ENCODE data around the gene TAF1. TPM values are rescaled to one million over a fixed set of nuclear protein-coding genes. Genes with fewer than 3 reads are reported as not detected.
A peak's percentile ranks its signal among the peaks of the same experiment; 100 is the strongest.
"Not testable (repeated sequence)": the region's sequence is repeated elsewhere in the genome, so short reads cannot be mapped to it uniquely, and the experiment has no call there.

The TAF1 gene
- total RNA-seq, 5 donors from 2014 or later (not counting 1 experiment from before 2014, with no cell fraction given): 61.4 to 70.0 (median 63.3) TPM

- no peak overlapping the region for H3K27ac Mint-ChIP-seq
- ATAC-seq (replicated peaks in 1 of 4) (no peak), DNase-seq (no peak)
- peaks cover 0 to 3% of the 10 kb centered on the region in 2 donors for H3K27me3 Mint-ChIP-seq
- no CpG with 5 or more reads among the region's 3 CpGs for WGBS (ENCODE audit: insufficient coverage)
- Histone ChIP-seq H3K27ac (ENCODE audit: low read length) (no peak overlapping the region), H3K27me3 (replicated peaks in 1 of 2; ENCODE audit: control insufficient read depth in 2 of 2, extremely low read depth in 1 of 2, insufficient read depth in 2 of 2, low read length in 1 of 2) (no peaks in the 10 kb centered on the region), H3K36me3 (ENCODE audit: control insufficient read depth in 2 of 2, extremely low read depth in 1 of 2, insufficient read depth in 1 of 2, low read length in 1 of 2) (no peaks in the 10 kb centered on the region), H3K4me3 (ENCODE audit: control insufficient read depth in 1 of 2, extremely low read depth in 1 of 2, low read length in 1 of 2) (no peak overlapping the region), H3K9me3 (no peaks in the 10 kb centered on the region), H3K4me1 (ENCODE audit: control insufficient read depth in 1 of 2, extremely low read depth in 1 of 2, insufficient read depth in 2 of 2, low read length in 2 of 2) (no peaks in the 10 kb centered on the region)
- no peak overlapping the region for H3K4me3 Mint-ChIP-seq
- ChIA-PET POLR2A (no interaction called here), CTCF (no interaction called here)
- peaks cover 0 to 5% (median 0%) of the 10 kb centered on the region in 3 donors for H3K9me3 Mint-ChIP-seq
- H3K36me3 Mint-ChIP-seq: peaks cover 5% of the 10 kb centered on the region
- no peaks in the 10 kb centered on the region for H3K4me1 Mint-ChIP-seq
Measured at GRCh38 chrX:71326394-71326793, 39.8 kb upstream of the TAF1 start.

DNA sequence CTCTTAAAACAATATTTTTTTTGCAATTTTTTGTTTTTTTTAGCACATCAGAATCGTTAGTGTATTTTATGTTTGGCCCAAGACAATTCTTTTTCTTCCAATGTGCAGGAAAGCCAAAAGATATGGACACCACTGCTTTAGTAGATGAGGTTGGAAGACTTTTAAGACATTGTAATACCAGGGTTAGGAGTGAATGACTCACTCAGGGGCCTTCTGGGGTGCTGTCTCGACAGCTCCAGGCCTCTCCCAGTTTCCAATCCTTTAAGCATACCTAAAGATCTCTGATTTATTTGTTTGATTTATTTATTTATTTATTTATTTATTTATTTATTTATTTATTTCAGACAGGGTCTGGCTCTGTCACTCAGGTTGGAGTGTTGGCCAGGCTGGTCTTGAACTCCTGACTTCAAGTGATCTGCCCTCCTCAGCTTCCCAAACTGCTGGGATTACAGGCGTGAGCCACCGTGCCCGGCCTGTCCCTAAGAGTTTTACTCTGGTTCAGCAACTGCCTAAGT, 16.9 kb upstream of the TAF1 start:
- H3K27me3 ChIP-seq (replicated peaks in 1 of 2; ENCODE audit: control insufficient read depth in 2 of 2, extremely low read depth in 1 of 2, insufficient read depth in 2 of 2, low read length in 1 of 2); ATAC-seq (replicated peaks in 1 of 4); DNase-seq; H3K9me3 ChIP-seq; H3K4me1 ChIP-seq (ENCODE audit: control insufficient read depth in 1 of 2, extremely low read depth in 1 of 2, insufficient read depth in 2 of 2, low read length in 2 of 2); CTCF ChIA-PET; H3K9me3 Mint-ChIP-seq; POLR2A ChIA-PET; H3K4me1 Mint-ChIP-seq; H3K4me3 ChIP-seq (ENCODE audit: control insufficient read depth in 1 of 2, extremely low read depth in 1 of 2, low read length in 1 of 2); H3K36me3 ChIP-seq (ENCODE audit: control insufficient read depth in 2 of 2, extremely low read depth in 1 of 2, insufficient read depth in 1 of 2, low read length in 1 of 2); H3K27ac Mint-ChIP-seq; H3K4me3 Mint-ChIP-seq; H3K27me3 Mint-ChIP-seq; H3K27ac ChIP-seq (ENCODE audit: low read length); H3K36me3 Mint-ChIP-seq: not testable (repeated sequence)
- WGBS (ENCODE audit: insufficient coverage): no CpG with 5 or more reads among the region's 5 CpGs

- H3K36me3 Mint-ChIP-seq; DNase-seq; H3K27ac ChIP-seq (ENCODE audit: low read length); POLR2A ChIA-PET; H3K4me3 Mint-ChIP-seq; CTCF ChIA-PET; ATAC-seq (replicated peaks in 1 of 4); H3K4me1 ChIP-seq (ENCODE audit: control insufficient read depth in 1 of 2, extremely low read depth in 1 of 2, insufficient read depth in 2 of 2, low read length in 2 of 2); H3K4me3 ChIP-seq (ENCODE audit: control insufficient read depth in 1 of 2, extremely low read depth in 1 of 2, low read length in 1 of 2); H3K9me3 Mint-ChIP-seq; H3K27me3 ChIP-seq (replicated peaks in 1 of 2; ENCODE audit: control insufficient read depth in 2 of 2, extremely low read depth in 1 of 2, insufficient read depth in 2 of 2, low read length in 1 of 2); H3K9me3 ChIP-seq; H3K27ac Mint-ChIP-seq; H3K27me3 Mint-ChIP-seq; H3K36me3 ChIP-seq (ENCODE audit: control insufficient read depth in 2 of 2, extremely low read depth in 1 of 2, insufficient read depth in 1 of 2, low read length in 1 of 2); H3K4me1 Mint-ChIP-seq: not testable (repeated sequence)
- no CpG with 5 or more reads among the region's 6 CpGs for WGBS (ENCODE audit: insufficient coverage)
Measured at GRCh38 chrX:71349867-71350266, 16.3 kb upstream of the TAF1 start.

GRCh38 chrX:71352439-71352838, 13.7 kb upstream of the TAF1 start:
- H3K9me3 Mint-ChIP-seq; H3K27ac ChIP-seq (ENCODE audit: low read length); ATAC-seq (replicated peaks in 1 of 4); H3K4me3 ChIP-seq (ENCODE audit: control insufficient read depth in 1 of 2, extremely low read depth in 1 of 2, low read length in 1 of 2); H3K27me3 ChIP-seq (replicated peaks in 1 of 2; ENCODE audit: control insufficient read depth in 2 of 2, extremely low read depth in 1 of 2, insufficient read depth in 2 of 2, low read length in 1 of 2); H3K36me3 Mint-ChIP-seq; POLR2A ChIA-PET; H3K4me1 ChIP-seq (ENCODE audit: control insufficient read depth in 1 of 2, extremely low read depth in 1 of 2, insufficient read depth in 2 of 2, low read length in 2 of 2); H3K9me3 ChIP-seq; H3K36me3 ChIP-seq (ENCODE audit: control insufficient read depth in 2 of 2, extremely low read depth in 1 of 2, insufficient read depth in 1 of 2, low read length in 1 of 2); H3K4me3 Mint-ChIP-seq; H3K27me3 Mint-ChIP-seq; DNase-seq; H3K4me1 Mint-ChIP-seq: not testable (repeated sequence)
- CTCF ChIA-PET: interaction anchor here in 1 of 2 donors (0.6 kb wide), 1 partner anchor 222 kb away, joined by 3 read pairs; no protein-coding TSS in a partner anchor
- WGBS (ENCODE audit: insufficient coverage): no CpG with 5 or more reads among the region's 5 CpGs
- H3K27ac Mint-ChIP-seq: peak overlapping the region in 1 of 2 donors; percentile 64

GRCh38 chrX:71364221-71364620, 1.9 kb upstream of the TAF1 start:
- Mint-ChIP-seq H3K4me1 (peaks cover 15 to 26% (median 22%) of the 10 kb centered on the region in 3 donors), H3K4me3 (peak overlapping the region; percentile 39 to 95 (median 83)), H3K27me3 (no peaks in the 10 kb centered on the region), H3K36me3 (peaks cover 2% of the 10 kb centered on the region), H3K27ac (peak overlapping the region in 1 of 2 donors; percentile 23), H3K9me3 (no peaks in the 10 kb centered on the region)
- CTCF ChIA-PET: no interaction called here
- ATAC-seq (replicated peaks in 1 of 4): no peak
- H3K27ac ChIP-seq (ENCODE audit: low read length): no peak overlapping the region
- no CpG with 5 or more reads among the region's 14 CpGs for WGBS (ENCODE audit: insufficient coverage)
- H3K36me3 ChIP-seq (ENCODE audit: control insufficient read depth in 2 of 2, extremely low read depth in 1 of 2, insufficient read depth in 1 of 2, low read length in 1 of 2): peaks cover 0 to 7% of the 10 kb centered on the region in 2 donors
- peaks cover 6 to 22% of the 10 kb centered on the region in 2 experiments for H3K4me1 ChIP-seq (ENCODE audit: control insufficient read depth in 1 of 2, extremely low read depth in 1 of 2, insufficient read depth in 2 of 2, low read length in 2 of 2)
- POLR2A ChIA-PET: no interaction called here
- H3K9me3 ChIP-seq: no peaks in the 10 kb centered on the region
- H3K27me3 ChIP-seq (replicated peaks in 1 of 2; ENCODE audit: control insufficient read depth in 2 of 2, extremely low read depth in 1 of 2, insufficient read depth in 2 of 2, low read length in 1 of 2): no peaks in the 10 kb centered on the region
- DNase-seq: no peak
- H3K4me3 ChIP-seq (ENCODE audit: control insufficient read depth in 1 of 2, extremely low read depth in 1 of 2, low read length in 1 of 2): no peak overlapping the region

- ATAC-seq (replicated peaks in 1 of 4) (no peak), DNase-seq (peak in 2 of 35 experiments; percentile 0 to 1)
- Mint-ChIP-seq H3K4me3 (peak overlapping the region; percentile 83 to 99 (median 95)), H3K27me3 (no peaks in the 10 kb centered on the region), H3K27ac (peak overlapping the region; percentile 95 to 97), H3K36me3 (peaks cover 3% of the 10 kb centered on the region), H3K9me3 (no peaks in the 10 kb centered on the region), H3K4me1 (peaks cover 15 to 27% (median 23%) of the 10 kb centered on the region in 3 donors)
- Histone ChIP-seq H3K4me3 (ENCODE audit: control insufficient read depth in 1 of 2, extremely low read depth in 1 of 2, low read length in 1 of 2) (peak overlapping the region; percentile 44 to 73), H3K9me3 (no peaks in the 10 kb centered on the region), H3K4me1 (ENCODE audit: control insufficient read depth in 1 of 2, extremely low read depth in 1 of 2, insufficient read depth in 2 of 2, low read length in 2 of 2) (peaks cover 6 to 29% of the 10 kb centered on the region in 2 experiments), H3K27me3 (replicated peaks in 1 of 2; ENCODE audit: control insufficient read depth in 2 of 2, extremely low read depth in 1 of 2, insufficient read depth in 2 of 2, low read length in 1 of 2) (no peaks in the 10 kb centered on the region), H3K27ac (ENCODE audit: low read length) (peak overlapping the region; percentile 86), H3K36me3 (ENCODE audit: control insufficient read depth in 2 of 2, extremely low read depth in 1 of 2, insufficient read depth in 1 of 2, low read length in 1 of 2) (peaks cover 0 to 10% of the 10 kb centered on the region in 2 donors)
- 0% methylated on average over 6 of the region's 16 CpGs for WGBS (ENCODE audit: insufficient coverage)
- ChIA-PET POLR2A (interaction anchor here (0.5 to 1.9 kb wide), 16 partner anchors 9 to 700 kb away, joined by 3 to 26 read pairs (median 6); partner anchors contain the start of genes NONO (in 2 of the 2), IL2RG (in 1 of the 2), MED12 (in 1 of the 2) and OGT (in 1 of the 2)), CTCF (interaction anchor here in 1 of 2 donors (0.7 to 1.0 kb wide), 6 partner anchors 81 to 1232 kb away, joined by 3 to 11 read pairs (median 6); partner anchors contain the start of genes IGBP1, NONO and ZMYM3)
Measured at GRCh38 chrX:71365356-71365874, 742 bp upstream of the TAF1 start.

All from T-cell (primary cell).